K562 (cell line): ENCODE results near the gene GATC. TPM values are rescaled to one million over a fixed set of nuclear protein-coding genes. Genes with fewer than 3 reads are reported as not detected.

ENCODE experiments used
- ATAC-seq: fragments of 200-7000 bp; cut with Tn5 transposase; 3 replicates; pipeline ENCODE4 v1.9.1; 2020; ENCODE audit warnings: moderate library complexity
- BruUV-seq: library from RNA; stranded (reverse); fragments of 400-500 nt; replicated peaks from 2 replicates; lab custom pipeline; 2021; lab: Mats Ljungman, UMichigan
- CTCF ChIA-PET: fragments of 300-600 bp; formaldehyde crosslinking; extraction: SDS; loops from one replicate; lab custom pipeline; 2021; ENCODE audit warnings: low intra/inter-chr PET ratio; lab: Yijun Ruan, JAX
- POLR2A ChIA-PET: fragments of 300-600, 350-650 bp; sonication (Branson Sonifier 250); formaldehyde crosslinking; extraction: SDS; loops from one replicate; lab custom pipeline; 2021; ENCODE audit warnings: antibody characterized with exemption, inconsistent platforms; lab: Yijun Ruan, JAX
- DNase-seq, 4 experiments: peaks; one replicate each; pipeline versions ENCODE4 v3.0.0 to v3.0.0-alpha.2; 2011 to 2018; ENCODE audit warnings: low spot score in 3 of 4, mixed read lengths in 3 of 4; ENCODE audit errors: extremely low read depth in 1 of 4
- FAIRE-seq: peaks from 2 replicates; lab custom pipeline; 2011; peaks lifted over from hg19 to GRCh38; lab: Jason Lieb, UNC
- H2AFZ ChIP-seq: 2 replicates; pipeline ENCODE4 v1.6.0; 2011; ENCODE audit warnings: low read depth, low read length, control low read depth, inconsistent platforms
- H3K27ac ChIP-seq: fragments of 200-600 bp; 3 replicates; pipeline ENCODE4 v1.8.0; 2011; ENCODE audit warnings: low read depth, mild to moderate bottlenecking, control low read depth, inconsistent platforms, low read length, moderate library complexity, mixed read lengths; ENCODE audit errors: extremely low read depth
- H3K27me3 ChIP-seq, 2 experiments: fragments of 300-600 bp in 1 of 2; 2 replicates in 1 of 2; 3 replicates in 1 of 2; pipeline versions ENCODE4 v1.6.0 to v1.8.0; 2011; ENCODE audit warnings: inconsistent platforms in 2 of 2, low read length in 2 of 2, mild to moderate bottlenecking in 1 of 2, mixed read lengths in 1 of 2, moderate library complexity in 1 of 2; ENCODE audit not compliant: control insufficient read depth in 2 of 2, insufficient read depth in 2 of 2
- H3K36me3 ChIP-seq: fragments of 300-600 bp; 3 replicates; pipeline ENCODE4 v1.8.0; 2011; ENCODE audit warnings: mild to moderate bottlenecking, low read length, inconsistent platforms; ENCODE audit not compliant: control insufficient read depth, insufficient read depth
- H3K4me1 ChIP-seq, 2 experiments: fragments of 200-600 bp in 1 of 2; replicated peaks in 1 of 2; 2 replicates in 1 of 2; 3 replicates in 1 of 2; pipeline versions ENCODE4 v1.5.1 to v1.8.0; 2011; ENCODE audit warnings: inconsistent platforms in 2 of 2, low read length in 2 of 2, mild to moderate bottlenecking in 1 of 2, mixed read lengths in 1 of 2, moderate library complexity in 1 of 2; ENCODE audit not compliant: control insufficient read depth in 2 of 2, insufficient read depth in 2 of 2
- H3K4me2 ChIP-seq: 2 replicates; pipeline ENCODE4 v1.6.1; 2011; ENCODE audit warnings: low read length, control low read depth, inconsistent platforms, mixed read lengths; ENCODE audit not compliant: insufficient read depth
- H3K4me3 ChIP-seq: fragments of 200-600 bp; sonication (generic), shearing (Covaris generic); 2 replicates; pipeline ENCODE4 v1.5.1; 2016; ENCODE audit warnings: control low read depth, inconsistent platforms
- H3K79me2 ChIP-seq: fragments of 200-600 bp; 3 replicates; pipeline ENCODE4 v1.8.0; 2011; ENCODE audit warnings: low read length, inconsistent platforms; ENCODE audit not compliant: control insufficient read depth, insufficient read depth
- H3K9ac ChIP-seq, 2 experiments: 2 replicates each; pipeline versions ENCODE4 v1.6.0 to v1.6.1; 2011; ENCODE audit warnings: low read depth in 2 of 2, low read length in 2 of 2, control low read depth in 1 of 2, inconsistent platforms in 1 of 2, mild to moderate bottlenecking in 1 of 2, mixed read lengths in 1 of 2; ENCODE audit not compliant: insufficient read depth in 1 of 2
- H3K9me1 ChIP-seq: one replicate; pipeline ENCODE4 v1.6.0; 2011; ENCODE audit warnings: inconsistent platforms, mild to moderate bottlenecking, low read length, moderate library complexity; ENCODE audit not compliant: control insufficient read depth, insufficient read depth
- H3K9me3 ChIP-seq: replicated peaks from 2 replicates; pipeline ENCODE4 v1.5.1; 2011; ENCODE audit warnings: low read depth, low read length, inconsistent platforms; ENCODE audit not compliant: control insufficient read depth, insufficient read depth
- H4K20me1 ChIP-seq: replicated peaks from 2 replicates; pipeline ENCODE4 v1.6.1; 2011; ENCODE audit warnings: low read length, inconsistent platforms, mixed read lengths; ENCODE audit not compliant: control insufficient read depth, insufficient read depth
- CAMTA2 ChIP-seq: fragments of 250-450 bp; sonication (Bioruptor Pico); conservative IDR thresholded peaks from 2 replicates; pipeline ENCODE4 v1.5.1; 2022
- MAFG ChIP-seq: fragments of 450-650 bp; conservative IDR thresholded peaks from 2 replicates; pipeline ENCODE4 v1.6.1; 2016; ENCODE audit warnings: missing genetic modification characterization, missing compliant biosample characterization
- MTA1 ChIP-seq: fragments of 450-650 bp; IDR thresholded peaks from 2 replicates; pipeline ENCODE4 v1.6.1; 2017; ENCODE audit warnings: borderline replicate concordance
- PHF20 ChIP-seq: fragments of 450-650 bp; IDR thresholded peaks from 2 replicates; pipeline ENCODE4 v1.6.1; 2018; ENCODE audit not compliant: partially characterized antibody
- PPARD ChIP-seq: fragments of 250-450 bp; sonication (Bioruptor Pico); IDR thresholded peaks from 2 replicates; pipeline ENCODE4 v1.8.0; 2022; ENCODE audit warnings: inconsistent platforms, mild to moderate bottlenecking, moderate library complexity
- SP2 ChIP-seq: IDR thresholded peaks from 2 replicates; pipeline ENCODE4 v1.6.1; 2011; ENCODE audit warnings: mild to moderate bottlenecking, low read depth, low read length, moderate library complexity; ENCODE audit not compliant: poor library complexity, severe bottlenecking; ENCODE audit errors: extremely low read depth
- TEAD1 ChIP-seq, 2 experiments: fragments of 450-650 bp in 1 of 2; sonication (generic) in 1 of 2; formaldehyde crosslinking; IDR thresholded peaks; 2 replicates each; pipeline versions ENCODE4 v1.4.0 to v1.8.0; 2020 to 2022; ENCODE audit warnings: mild to moderate bottlenecking in 2 of 2, missing genetic modification reagents in 1 of 2
- TSC22D4 ChIP-seq: fragments of 450-650 bp; IDR thresholded peaks from 2 replicates; pipeline ENCODE4 v1.6.1; 2016; ENCODE audit warnings: missing genetic modification characterization, missing biosample characterization, control low read depth
- ZNF282 ChIP-seq: sonication (generic); formaldehyde crosslinking; IDR thresholded peaks from 2 replicates; pipeline ENCODE4 v1.8.1; 2023; ENCODE audit warnings: missing genetic modification reagents
- WGBS: fragments of 100-300 bp; shearing (Covaris generic); methylation state at CpG from one replicate; pipeline ENCODE4 v1.1.6; 2016; ENCODE audit warnings: low coverage, mixed read lengths; ENCODE audit not compliant: insufficient coverage; ENCODE audit errors: missing lambda C conversion rate; 5-methylcytosine and 5-hydroxymethylcytosine counted together
- in situ Hi-C: fragments of 300-500 bp; cut with MboI; formaldehyde crosslinking; loops from 4 replicates; pipeline ENCODE4 v1.15.0; 2018; ENCODE audit warnings: inconsistent platforms, mixed read lengths
- intact Hi-C: fragments of 100-400 bp; cut with micrococcal nuclease; formaldehyde crosslinking; loops from 2 replicates; pipeline ENCODE4 v1.14.2; 2022
- polyA plus RNA-seq, 8 experiments: library from polyadenylated mRNA; depleted of rRNA in 4 of 8; stranded (reverse) in 5 of 8; unstranded in 3 of 8; fragments of >200 nt; fragmentation: Nextera tagmentation in 2 of 8; fragmentation: Illumina TruSeq in 1 of 8; extraction: Ambion mirVana in 2 of 8; extraction: Trizol in 1 of 8; gene quantifications; 2 replicates each; pipeline versions ENCODE4 v1.2.1 to v1.2.3, GENCODE V29; 2011 to 2014; ENCODE audit warnings: inconsistent platforms in 1 of 8, missing spikeins in 1 of 8
- total RNA-seq, 7 experiments: library from RNA; depleted of rRNA in 6 of 7; stranded (reverse); fragments of >200 nt in 6 of 7; fragmentation: Illumina TruSeq in 2 of 7; extraction: Trizol in 2 of 7; gene quantifications; 2 replicates each; pipeline versions ENCODE4 v1.2.1 to v1.2.3, GENCODE V29; 2011 to 2021; ENCODE audit warnings: low replicate concordance in 1 of 7
- TF ChIP-seq, protein P1 (sequence below): fragments of 250-450 bp; sonication (Bioruptor Pico); IDR thresholded peaks from 2 replicates; pipeline ENCODE4 v1.4.0; 2020
- TF ChIP-seq, protein P2 (sequence below): sonication (generic); formaldehyde crosslinking; IDR thresholded peaks from 2 replicates; pipeline ENCODE4 v1.8.0; 2022; ENCODE audit warnings: mild to moderate bottlenecking, missing genetic modification reagents
- TF ChIP-seq, protein P3 (sequence below), 2 experiments: IDR thresholded peaks; 2 replicates each; pipeline ENCODE4 v1.6.1; 2011; ENCODE audit warnings: borderline replicate concordance in 1 of 2, control low read depth in 1 of 2, low read depth in 1 of 2, low read length in 1 of 2, mild to moderate bottlenecking in 1 of 2, mixed read lengths in 1 of 2, moderate library complexity in 1 of 2; ENCODE audit not compliant: insufficient read depth in 1 of 2, insufficient read length in 1 of 2, poor library complexity in 1 of 2, severe bottlenecking in 1 of 2; ENCODE audit errors: extremely low read depth in 1 of 2

GATC gene
- total and polyA plus RNA-seq, 9 of the 15 experiments (the other 6 are each of a cell fraction or from before 2014, with no cell fraction given), result 5.8 to 52.6 (median 28.2) TPM

DNA sequence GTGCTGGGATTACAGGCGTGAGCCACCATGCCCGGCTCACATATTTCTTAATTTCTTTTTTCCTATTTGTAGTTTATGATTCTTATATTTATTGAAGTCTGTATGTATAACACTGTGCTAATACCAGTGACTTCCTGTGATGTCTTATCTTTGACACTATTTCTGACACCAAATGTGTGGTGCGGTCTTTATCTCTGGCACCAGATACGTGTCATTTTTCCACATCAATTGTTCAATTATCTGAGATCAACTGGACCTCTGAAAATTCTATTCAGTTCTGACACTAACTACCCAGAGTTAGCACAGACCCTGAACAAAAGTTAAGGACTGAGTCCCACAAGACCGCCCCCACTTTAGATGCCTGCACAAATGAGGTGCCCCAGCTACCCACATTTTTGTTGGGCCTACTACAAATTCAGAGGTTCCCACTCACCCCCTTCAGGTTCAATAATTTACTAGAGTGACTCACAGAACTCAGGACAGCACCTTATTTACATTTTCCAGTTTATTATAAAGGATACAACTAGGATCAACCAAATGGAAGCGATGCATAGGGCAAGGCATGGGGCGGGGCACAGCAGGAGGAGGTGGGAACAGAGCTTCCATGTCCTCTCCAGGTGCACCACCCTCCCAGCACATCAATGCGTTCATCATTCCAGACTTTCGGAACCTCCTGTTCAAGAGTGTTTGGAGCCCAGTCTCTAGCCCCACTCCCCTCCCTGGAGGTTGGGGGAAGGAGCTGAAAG is 35.0 kb downstream of the GATC start:
- Histone ChIP-seq H3K79me2 (peaks cover 14% of the 10 kb centered on the region; the same call in 2 of the 3 replicates), H3K9me3 (no peaks in the 10 kb centered on the region), H3K4me1 (peaks cover 23 to 28% of the 10 kb centered on the region in 2 experiments), H3K4me2 (peak overlapping the region; percentile 9; the same call in 1 of the 2 replicates), H4K20me1 (no peaks in the 10 kb centered on the region), H3K27me3 (no peaks in the 10 kb centered on the region; a peak in 1 of 5 replicates), H3K9me1 (peaks cover 5% of the 10 kb centered on the region), H2AFZ (no peak overlapping the region), H3K4me3 (no peak overlapping the region), H3K27ac (peak overlapping the region; percentile 50), H3K36me3 (peaks cover 13% of the 10 kb centered on the region; the same call in 2 of the 3 replicates), H3K9ac (peak overlapping the region in 1 of 2 experiments; percentile 65; a peak in 2 of 4 replicates)
- BruUV-seq, result no TSS peak
- 48% methylated on average over 9 of the region's 9 CpGs for WGBS
- in situ Hi-C loops (no loop called here), intact Hi-C loops (no loop called here)
- FAIRE-seq, result no peak
- POLR2A ChIA-PET, result interaction anchor here (0.7 to 1.8 kb wide), 5 partner anchors 8 to 189 kb away, joined by 3 to 6 read pairs (median 4); partner anchors contain the start of genes RNU4-2 and SRSF9
- DNase-seq, result peak in 1 of 4 experiments; percentile 36
- ATAC-seq, result 0 out of 3 replicates have a peak, but pooled peaks have one; percentile 25
- CTCF ChIA-PET, result no interaction called here
- no peak for TF ChIP-seq TSC22D4 (tag)
- TF ChIP-seq TEAD1 (CRISPR knock-in tag; IDR thresholded peaks at IDR 0.05), result no peak
- no peak for TF ChIP-seq PHF20
- no peak for TF ChIP-seq MAFG (tag)
- TF ChIP-seq, protein P1, sequence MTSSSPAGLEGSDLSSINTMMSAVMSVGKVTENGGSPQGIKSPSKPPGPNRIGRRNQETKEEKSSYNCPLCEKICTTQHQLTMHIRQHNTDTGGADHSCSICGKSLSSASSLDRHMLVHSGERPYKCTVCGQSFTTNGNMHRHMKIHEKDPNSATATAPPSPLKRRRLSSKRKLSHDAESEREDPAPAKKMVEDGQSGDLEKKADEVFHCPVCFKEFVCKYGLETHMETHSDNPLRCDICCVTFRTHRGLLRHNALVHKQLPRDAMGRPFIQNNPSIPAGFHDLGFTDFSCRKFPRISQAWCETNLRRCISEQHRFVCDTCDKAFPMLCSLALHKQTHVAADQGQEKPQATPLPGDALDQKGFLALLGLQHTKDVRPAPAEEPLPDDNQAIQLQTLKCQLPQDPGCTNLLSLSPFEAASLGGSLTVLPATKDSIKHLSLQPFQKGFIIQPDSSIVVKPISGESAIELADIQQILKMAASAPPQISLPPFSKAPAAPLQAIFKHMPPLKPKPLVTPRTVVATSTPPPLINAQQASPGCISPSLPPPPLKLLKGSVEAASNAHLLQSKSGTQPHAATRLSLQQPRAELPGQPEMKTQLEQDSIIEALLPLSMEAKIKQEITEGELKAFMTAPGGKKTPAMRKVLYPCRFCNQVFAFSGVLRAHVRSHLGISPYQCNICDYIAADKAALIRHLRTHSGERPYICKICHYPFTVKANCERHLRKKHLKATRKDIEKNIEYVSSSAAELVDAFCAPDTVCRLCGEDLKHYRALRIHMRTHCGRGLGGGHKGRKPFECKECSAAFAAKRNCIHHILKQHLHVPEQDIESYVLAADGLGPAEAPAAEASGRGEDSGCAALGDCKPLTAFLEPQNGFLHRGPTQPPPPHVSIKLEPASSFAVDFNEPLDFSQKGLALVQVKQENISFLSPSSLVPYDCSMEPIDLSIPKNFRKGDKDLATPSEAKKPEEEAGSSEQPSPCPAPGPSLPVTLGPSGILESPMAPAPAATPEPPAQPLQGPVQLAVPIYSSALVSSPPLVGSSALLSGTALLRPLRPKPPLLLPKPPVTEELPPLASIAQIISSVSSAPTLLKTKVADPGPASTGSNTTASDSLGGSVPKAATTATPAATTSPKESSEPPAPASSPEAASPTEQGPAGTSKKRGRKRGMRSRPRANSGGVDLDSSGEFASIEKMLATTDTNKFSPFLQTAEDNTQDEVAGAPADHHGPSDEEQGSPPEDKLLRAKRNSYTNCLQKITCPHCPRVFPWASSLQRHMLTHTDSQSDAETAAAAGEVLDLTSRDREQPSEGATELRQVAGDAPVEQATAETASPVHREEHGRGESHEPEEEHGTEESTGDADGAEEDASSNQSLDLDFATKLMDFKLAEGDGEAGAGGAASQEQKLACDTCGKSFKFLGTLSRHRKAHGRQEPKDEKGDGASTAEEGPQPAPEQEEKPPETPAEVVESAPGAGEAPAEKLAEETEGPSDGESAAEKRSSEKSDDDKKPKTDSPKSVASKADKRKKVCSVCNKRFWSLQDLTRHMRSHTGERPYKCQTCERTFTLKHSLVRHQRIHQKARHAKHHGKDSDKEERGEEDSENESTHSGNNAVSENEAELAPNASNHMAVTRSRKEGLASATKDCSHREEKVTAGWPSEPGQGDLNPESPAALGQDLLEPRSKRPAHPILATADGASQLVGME (CRISPR knock-in tag), result no peak
- no peak for TF ChIP-seq CAMTA2
- no peak for TF ChIP-seq PPARD (CRISPR knock-in tag)
- TF ChIP-seq, protein P2, sequence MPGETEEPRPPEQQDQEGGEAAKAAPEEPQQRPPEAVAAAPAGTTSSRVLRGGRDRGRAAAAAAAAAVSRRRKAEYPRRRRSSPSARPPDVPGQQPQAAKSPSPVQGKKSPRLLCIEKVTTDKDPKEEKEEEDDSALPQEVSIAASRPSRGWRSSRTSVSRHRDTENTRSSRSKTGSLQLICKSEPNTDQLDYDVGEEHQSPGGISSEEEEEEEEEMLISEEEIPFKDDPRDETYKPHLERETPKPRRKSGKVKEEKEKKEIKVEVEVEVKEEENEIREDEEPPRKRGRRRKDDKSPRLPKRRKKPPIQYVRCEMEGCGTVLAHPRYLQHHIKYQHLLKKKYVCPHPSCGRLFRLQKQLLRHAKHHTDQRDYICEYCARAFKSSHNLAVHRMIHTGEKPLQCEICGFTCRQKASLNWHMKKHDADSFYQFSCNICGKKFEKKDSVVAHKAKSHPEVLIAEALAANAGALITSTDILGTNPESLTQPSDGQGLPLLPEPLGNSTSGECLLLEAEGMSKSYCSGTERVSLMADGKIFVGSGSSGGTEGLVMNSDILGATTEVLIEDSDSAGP (CRISPR knock-in tag), result no peak
- TF ChIP-seq, protein P3, sequence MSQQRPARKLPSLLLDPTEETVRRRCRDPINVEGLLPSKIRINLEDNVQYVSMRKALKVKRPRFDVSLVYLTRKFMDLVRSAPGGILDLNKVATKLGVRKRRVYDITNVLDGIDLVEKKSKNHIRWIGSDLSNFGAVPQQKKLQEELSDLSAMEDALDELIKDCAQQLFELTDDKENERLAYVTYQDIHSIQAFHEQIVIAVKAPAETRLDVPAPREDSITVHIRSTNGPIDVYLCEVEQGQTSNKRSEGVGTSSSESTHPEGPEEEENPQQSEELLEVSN (IDR thresholded peaks at IDR 0.05; ENCODE audit: borderline replicate concordance in 1 of 2, extremely low read depth in 1 of 2, insufficient read depth in 1 of 2, insufficient read length in 1 of 2, low read depth in 1 of 2, low read length in 1 of 2, poor library complexity in 1 of 2, severe bottlenecking in 1 of 2), result no peak
- no peak for TF ChIP-seq ZNF282
- TF ChIP-seq MTA1, result 0 out of 2 replicates have a peak, but pooled peaks have one; percentile 11
- TF ChIP-seq SP2, result no peak
